H1 (cell line): ENCODE measurements around the gene SLC12A2. TPM values are rescaled to one million over a fixed set of nuclear protein-coding genes. Genes with fewer than 3 reads are reported as not detected.

Experiments used
- CTBP2 ChIP-seq: IDR thresholded peaks from 2 replicates; pipeline ENCODE4 v1.7.0; 2011; ENCODE audit warnings: borderline replicate concordance, mild to moderate bottlenecking, moderate library complexity, mixed read lengths, low read length; ENCODE audit not compliant: insufficient read depth, insufficient read length
- polyA plus RNA-seq, 7 experiments: library from polyadenylated mRNA; depleted of rRNA in 3 of 7; stranded (reverse) in 5 of 7; unstranded in 2 of 7; fragments of >200 nt in 5 of 7; fragments of 200-250 nt in 2 of 7; gene quantifications; 1 replicate in 5 of 7; 2 replicates in 1 of 7; 4 replicates in 1 of 7; pipeline versions ENCODE4 v1.2.1 to v1.2.3, GENCODE V29; 2011 to 2013; ENCODE audit warnings: missing spikeins in 2 of 7, mixed read lengths in 2 of 7
- total RNA-seq: library from RNA; stranded (reverse); fragmentation: NEBNext Ultra II Directional; extraction: Animal tissue kit (Norgen Biotek cat#: 25700); gene quantifications from 2 replicates; pipeline ENCODE4 v1.2.1, GENCODE V29; 2021

SLC12A2 gene
- total and polyA plus RNA-seq, 2 of the 8 experiments (the other 6 are each of a cell fraction or from before 2014, with no cell fraction given): 2.6 to 16.2 TPM

GRCh38 chr5:128174951-128175350, 91.4 kb downstream of the SLC12A2 start (continued):
- no peak for TF ChIP-seq CTBP2
